NCI-H1694 (cell line): Measurements from ENCODE around the gene RPL37.
A peak's percentile ranks its signal among the peaks of the same experiment; 100 is the strongest.
"Not testable (repeated sequence)": the region's sequence is repeated elsewhere in the genome, so short reads cannot be mapped to it uniquely, and the experiment has no call there.

Source experiments
- DNase-seq: peaks from one replicate; lab custom pipeline; 2025; lab: John Stamatoyannopoulos, UW

Gene RPL37

DNA sequence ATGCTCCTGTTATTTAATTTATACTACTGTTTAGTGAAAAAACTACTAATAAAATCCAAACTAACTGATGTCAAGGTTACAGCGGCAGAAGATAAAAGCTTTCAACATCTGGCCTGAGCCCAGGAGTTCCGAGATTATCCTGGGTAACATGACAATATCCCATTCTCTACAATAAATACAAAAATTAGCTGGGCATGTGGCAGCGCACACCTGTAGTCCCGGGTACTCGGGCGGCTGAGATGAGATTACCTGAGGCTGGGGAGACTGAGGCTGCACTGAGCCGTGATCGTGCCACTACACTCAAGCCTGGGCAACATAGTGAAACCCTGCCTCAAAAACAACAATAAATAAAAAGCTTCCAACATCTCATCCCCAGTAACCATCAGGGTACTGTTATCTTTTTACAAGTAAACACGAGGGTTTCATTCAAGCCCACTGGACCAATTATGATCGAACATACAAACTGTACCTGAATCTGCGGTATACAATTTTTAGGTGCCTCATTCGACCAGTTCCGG lies 1.3 kb downstream of the RPL37 start:
- DNase-seq, result no peak

- no peak for DNase-seq
These were observed 2.7 kb downstream of the RPL37 start for GRCh38 chr5:40832345-40832744.

DNA sequence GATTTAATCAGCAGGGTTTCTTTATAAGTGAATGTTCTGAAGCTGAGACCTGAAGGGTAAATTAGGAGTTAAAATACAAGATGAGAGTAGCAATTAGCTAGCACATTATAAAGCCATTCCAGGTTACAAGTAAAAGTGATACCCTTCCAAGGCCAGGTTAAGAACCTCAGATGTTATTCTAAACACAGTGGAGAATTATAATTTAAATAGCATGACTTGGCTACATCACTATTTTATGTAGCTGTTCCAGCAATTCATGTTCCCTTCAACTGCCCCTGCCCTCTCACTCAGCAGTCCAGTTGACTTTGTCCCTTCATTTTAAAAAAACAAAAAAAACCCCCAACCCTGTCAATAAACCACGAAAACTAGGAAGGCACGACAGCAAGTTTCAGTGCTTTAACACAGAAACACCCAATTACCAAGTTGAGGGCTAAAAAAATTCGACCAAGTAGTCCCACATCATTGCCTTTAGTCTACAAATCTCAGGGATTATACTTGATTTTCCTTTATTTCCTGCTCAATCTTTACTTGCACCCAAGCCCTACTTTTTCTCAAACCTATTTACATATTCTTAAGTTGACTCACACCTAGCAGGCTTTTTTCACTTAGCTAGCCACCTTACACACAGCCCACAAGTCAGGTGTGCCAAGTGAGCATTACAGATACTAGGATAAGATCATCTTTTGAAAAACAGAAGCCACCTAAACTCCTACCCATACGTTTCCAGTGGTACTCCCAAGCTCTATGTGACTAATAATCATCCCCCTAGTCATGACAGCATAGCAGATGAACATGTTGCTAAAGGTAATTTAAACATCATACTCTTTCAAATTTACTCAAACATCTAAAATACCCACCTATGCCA lies 3.4 kb downstream of the RPL37 start:
- no peak for DNase-seq

DNA sequence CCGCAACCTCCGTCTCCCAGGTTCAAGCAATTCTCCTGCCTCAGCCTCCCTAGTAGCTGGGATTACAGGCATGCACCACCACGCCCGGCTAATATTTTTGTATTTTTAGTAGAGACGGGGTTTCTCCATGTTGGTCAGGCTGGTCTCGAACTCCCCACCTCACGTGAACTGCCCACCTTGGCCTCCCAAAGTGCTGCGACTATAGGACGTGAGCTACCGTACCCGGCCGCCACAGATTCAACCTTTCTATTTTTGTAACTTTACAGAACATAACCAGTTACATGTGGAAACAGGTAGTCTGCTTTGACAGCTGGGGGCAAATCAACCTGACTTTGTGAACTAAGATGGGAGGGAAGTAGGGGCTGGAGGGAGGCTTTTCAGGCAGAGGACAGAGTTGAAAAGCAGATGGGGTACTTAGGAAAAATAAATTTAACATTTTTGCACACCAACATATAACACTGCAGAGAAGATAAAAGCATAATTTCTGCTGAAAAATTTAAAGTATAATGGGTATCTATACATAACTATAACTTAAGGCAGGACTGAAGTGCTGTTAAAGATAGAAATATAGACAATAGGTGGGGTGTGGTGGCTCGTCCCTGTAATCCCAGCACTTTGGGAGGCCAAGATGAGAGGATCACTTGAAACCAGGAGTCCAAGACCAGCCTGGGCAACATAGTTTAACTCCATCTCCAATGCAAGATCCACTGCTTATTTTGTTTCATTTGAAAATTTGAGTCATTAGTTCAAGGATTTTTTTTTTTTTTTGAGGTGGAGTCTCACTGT lies 5.1 kb downstream of the RPL37 start:
- no peak for DNase-seq

GRCh38 chr5:40828690-40829661 lies 6.0 kb downstream of the RPL37 start:
- no peak for DNase-seq

DNA sequence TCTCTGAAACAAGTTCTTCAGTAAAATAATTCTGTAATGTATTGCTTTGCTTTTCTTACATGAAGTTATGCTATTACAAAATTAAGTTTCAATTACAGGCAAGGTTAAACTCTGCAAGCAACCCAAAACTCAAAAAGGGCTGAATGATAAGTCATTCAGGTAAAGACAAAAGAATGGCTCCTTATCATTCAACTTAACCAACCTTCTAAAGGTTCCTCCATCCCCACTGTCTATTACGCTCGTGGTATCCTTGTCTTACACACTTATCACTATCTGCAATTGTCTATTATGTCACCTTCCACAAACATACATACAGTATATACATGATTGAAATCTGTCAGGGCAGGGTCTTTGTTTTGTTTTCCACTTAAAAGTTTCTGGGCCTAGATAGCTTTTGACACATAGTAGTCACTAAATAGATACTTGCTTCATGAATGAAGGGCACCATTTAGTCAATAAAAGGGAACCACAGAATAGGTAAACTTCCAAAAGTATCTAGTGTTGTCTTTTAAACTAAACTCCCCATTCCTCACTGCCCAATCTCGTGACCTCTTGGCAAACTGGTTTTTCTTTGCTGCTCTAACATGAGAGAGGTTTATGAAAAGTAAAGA lies 6.9 kb downstream of the RPL37 start:
- no peak for DNase-seq

GRCh38 chr5:40827188-40827977 lies 7.6 kb downstream of the RPL37 start:
- no peak for DNase-seq

GRCh38 chr5:40826489-40827187 lies 8.4 kb downstream of the RPL37 start:
- no peak for DNase-seq

- DNase-seq, result not testable (repeated sequence)
These were observed 9.5 kb downstream of the RPL37 start for GRCh38 chr5:40825461-40826043.

- no peak for DNase-seq
These were observed 11.6 kb downstream of the RPL37 start for GRCh38 chr5:40823459-40823858.

- DNase-seq, result no peak
These were observed 21.2 kb downstream of the RPL37 start for GRCh38 chr5:40813698-40814281.

DNA sequence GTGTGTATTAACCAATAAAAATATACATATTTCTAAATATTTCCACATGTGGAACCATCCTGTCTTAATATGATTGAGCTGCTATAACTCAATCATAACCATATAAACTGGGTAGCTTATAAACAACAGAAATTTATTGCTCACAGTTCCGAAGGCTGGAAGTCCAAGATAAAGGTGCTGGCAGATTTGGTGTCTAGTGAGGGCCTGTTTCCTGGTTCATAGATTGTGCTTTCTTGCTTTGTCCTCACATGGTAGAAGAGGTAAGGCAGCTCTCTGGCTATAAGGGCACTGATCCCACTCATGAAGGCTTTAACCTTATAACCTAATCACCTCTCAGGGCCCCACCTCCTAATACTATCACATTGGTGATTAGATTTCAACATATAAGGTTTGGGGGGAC lies 22.9 kb downstream of the RPL37 start:
- DNase-seq, result no peak

DNA sequence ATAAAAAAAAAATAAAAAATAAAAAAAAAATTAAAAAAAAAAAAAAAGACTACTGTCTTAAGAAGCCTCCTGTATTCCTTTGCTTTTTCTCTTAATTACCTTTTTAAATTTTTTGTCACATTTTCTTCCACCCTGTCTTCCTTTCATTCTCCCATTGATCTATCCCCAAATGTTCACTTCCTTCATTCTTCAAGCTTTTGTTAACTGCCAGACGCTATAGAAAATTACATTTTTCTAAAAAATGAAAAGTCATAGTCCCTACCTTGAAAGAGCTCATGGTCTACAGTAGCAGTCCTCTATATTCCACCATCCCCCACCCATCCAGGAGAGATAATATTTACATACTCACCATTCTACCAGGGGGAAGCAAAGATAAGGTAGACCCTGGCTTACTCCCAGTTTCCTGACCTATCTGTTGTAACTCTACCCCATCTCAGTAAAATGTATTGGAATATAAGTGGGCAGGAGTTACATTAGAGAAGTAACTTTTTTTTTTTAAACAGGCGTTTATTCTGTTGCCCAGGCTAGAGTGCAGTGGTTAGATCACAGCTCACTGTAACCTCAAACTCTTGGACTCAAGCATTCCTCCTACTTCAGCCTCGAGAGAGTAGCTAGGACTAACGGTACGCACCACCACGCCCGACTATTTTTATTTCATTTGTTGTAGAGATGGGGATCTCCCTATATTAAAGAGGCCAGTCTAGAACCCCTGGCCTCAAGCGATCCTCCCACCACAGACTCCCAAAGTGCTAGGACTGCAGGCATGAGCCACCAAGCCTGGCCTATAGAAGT lies 33.1 kb downstream of the RPL37 start:
- DNase-seq, result no peak

DNA sequence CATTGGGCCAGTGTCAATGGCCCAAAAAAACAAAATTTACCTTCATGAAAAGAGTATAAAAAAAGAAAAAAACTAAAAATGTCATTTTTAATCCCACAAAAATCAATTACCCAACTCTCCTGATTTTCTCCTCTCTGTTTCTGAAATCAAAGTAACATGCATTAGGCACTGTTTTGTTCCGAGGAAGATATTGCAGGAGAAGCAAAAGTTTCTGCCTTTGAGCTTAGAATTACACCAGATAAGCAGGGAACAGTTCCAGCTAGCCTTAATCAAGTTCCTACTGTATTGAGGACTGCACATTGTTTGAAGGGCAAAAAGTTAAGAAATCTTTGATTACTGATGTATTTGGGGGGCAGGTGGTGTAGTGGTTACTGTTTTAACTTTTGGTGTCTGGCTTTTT lies 35.8 kb downstream of the RPL37 start:
- DNase-seq, result no peak

DNA sequence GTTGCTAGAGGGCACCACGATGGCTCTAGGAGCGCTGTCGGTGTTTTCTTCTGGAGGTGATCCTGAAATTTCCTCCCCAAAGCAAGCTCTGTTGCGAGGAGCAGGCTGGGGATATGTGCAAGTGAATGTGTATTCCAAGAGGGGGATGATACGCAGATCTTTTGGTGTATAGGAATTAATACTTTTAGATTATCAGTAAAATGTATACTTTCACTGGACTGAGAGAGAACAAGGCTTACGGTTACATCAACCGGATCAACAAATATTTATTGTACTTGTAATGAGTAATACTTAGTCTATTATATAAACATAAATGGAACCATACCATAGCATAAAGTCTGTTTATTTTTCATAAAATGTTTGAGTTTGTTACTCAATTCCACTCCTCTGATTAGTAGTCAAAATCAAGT lies 36.2 kb downstream of the RPL37 start:
- DNase-seq, result no peak

DNA sequence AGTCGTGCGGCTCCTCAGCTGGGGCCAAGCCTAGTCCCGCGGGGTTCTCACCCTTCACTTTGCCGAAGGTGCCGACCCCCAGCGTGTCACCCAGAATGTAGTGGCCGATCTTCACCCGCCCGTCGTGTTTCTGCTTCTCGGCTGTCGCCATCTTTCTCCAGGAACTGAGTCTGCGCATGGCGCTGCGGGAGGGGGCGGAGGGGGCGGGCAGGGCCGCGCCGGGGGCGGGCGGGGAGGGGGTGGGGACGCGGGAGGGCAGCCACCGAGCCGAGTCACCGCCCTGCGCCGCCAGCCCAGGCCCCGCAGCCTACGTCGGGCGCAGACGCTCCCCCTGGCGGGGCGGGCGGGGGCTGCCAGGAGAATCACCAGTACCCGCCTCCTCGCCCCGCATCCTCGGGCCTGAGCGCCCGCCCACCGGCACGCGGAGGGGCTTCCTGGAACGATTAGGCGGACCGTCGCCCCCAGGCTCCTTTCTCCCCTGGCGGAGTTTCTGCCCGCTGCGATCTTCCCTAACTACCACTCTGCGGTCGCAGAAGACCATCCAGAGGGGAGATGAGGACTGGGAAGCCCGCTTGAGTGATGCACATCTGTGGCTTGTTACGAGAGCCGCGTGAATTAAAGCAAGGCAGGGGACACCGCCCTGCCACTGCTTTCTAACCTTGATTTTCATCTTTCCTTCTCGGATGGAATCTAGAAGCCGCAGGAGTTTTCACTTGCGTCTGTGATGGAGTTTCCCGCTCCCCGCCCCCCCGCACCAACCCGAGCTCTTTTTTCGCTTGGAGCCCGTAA lies 36.8 kb downstream of the RPL37 start, which contains the start of gene PRKAA1:
Gene PRKAA1, minus strand, starts transcription at position 363 of the 789 bp plus-strand sequence. Its CDS starts 185 bp downstream, at position 178.
- DNase-seq, result peak; percentile 83

- peak; percentile 7 for DNase-seq
These were observed 37.6 kb downstream of the RPL37 start for GRCh38 chr5:40797273-40798011.
